GM18517 (cell line): Measurements from ENCODE around the gene HOXC11.

Source experiments
- ATAC-seq: cut with Tn5 transposase; IDR thresholded peaks from one replicate; pipeline ENCODE4 v1.9.1; 2021; ENCODE audit warnings: mild to moderate bottlenecking, moderate library complexity; ENCODE audit not compliant: unreplicated experiment

Gene HOXC11

GRCh38 chr12:53956251-53956887 is 16.6 kb upstream of the HOXC11 start:
- no peak for ATAC-seq

- ATAC-seq = no peak
Measured at GRCh38 chr12:53956914-53957536, 15.9 kb upstream of the HOXC11 start.

GRCh38 chr12:53958128-53958527 is 14.8 kb upstream of the HOXC11 start:
- no peak for ATAC-seq

GRCh38 chr12:53959314-53959713 is 13.6 kb upstream of the HOXC11 start:
- ATAC-seq = no peak

DNA sequence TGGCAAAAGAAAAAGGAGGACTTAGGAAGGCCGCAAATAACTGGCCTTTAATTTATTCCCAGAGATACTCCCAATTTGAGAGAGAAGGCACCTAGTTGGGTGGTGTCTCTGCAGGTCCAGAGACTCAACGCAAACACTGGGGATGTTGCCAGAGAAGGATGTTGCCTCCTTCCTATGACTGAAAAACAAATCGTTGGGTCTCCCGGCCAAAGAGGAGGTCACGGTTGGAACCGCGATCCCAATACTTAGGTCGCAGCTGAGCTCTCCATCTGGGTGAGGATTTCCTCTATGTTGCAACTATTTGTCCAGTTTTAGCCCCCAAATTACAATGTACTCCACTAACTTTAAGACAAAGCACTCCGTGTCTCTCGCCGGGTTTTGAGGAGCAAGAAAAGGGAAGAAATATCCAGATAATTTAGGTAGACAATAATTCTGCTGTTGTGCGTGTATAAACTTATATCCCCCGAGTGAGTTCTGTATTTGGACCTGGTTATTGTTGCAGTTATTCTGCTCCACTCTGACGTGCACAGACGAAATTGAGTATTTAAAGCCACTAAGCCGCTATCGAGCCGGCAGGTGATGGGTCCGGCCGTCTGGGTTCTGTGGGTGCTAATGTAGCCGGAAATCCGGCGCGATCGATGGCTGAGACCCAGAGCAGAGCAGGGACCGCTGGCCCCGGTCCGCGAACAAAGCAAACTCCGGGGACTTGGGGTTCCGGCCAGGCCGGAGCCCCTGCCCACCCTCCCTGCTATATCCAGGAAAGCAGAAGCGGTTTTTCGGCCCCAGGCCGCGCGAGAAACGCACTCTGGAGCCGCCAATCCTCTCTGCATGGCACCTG is 12.5 kb upstream of the HOXC11 start:
- no peak for ATAC-seq

DNA sequence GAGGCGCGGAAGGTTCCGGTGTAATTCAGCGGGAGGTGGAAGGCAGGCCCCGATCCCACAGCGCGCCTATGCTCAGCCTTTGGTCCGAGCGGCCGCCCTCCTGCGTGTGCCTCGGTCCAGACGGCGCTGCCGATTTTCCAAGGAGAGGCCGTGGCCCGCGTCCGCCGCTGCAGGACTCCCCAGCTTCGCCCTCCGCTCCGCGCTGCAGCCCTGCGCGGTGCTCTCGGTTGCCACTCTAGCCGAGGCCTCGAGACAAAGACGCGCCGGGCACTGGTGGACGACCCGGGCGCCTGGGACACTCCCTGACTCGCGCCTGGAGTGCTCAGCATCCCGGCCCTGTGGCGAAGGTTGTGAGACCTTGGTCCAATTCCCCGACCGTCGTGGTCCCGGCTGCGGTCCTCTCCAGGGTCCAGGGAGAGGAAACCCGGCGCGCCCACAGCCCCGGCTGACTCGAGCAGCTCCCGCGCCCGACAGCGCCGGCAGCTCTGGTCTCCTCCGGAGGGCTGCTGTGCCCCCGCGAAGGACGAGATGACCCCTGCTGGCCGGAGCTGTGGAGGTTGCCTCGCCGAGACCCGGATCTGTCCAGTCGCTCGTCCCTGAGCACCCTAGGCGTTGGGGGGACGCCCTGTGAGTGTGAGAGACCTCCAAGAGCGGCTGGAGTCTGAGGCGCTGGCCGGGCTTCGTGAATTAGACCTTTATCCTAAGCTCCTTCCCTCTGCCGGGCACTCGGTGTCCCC is 11.7 kb upstream of the HOXC11 start:
- no peak for ATAC-seq

- no peak for ATAC-seq
Measured at GRCh38 chr12:53963005-53963404, 9.9 kb upstream of the HOXC11 start.

GRCh38 chr12:53963434-53964314 is 9.3 kb upstream of the HOXC11 start:
- ATAC-seq = no peak

DNA sequence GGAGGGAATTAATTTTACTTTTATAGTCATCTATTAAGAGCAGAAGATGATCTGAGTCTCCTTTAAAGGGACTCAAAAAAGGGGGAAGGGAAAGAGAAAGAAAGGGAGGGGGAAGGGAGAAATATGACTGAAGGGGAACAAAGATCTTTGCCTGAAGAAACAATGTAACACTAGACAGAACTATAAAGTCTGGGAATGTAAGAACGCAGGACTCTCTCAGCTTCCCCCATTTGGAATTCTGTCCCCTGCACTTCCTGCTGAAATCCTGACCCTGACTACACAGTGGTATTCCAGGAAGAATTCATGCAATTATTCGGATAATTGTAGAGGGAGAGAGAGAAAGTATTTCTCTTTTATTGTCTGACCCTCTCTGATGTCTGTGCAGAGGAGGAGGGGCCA is 8.6 kb upstream of the HOXC11 start:
- no peak for ATAC-seq

- no peak for ATAC-seq
Measured at GRCh38 chr12:53965281-53966084, 7.4 kb upstream of the HOXC11 start.

DNA sequence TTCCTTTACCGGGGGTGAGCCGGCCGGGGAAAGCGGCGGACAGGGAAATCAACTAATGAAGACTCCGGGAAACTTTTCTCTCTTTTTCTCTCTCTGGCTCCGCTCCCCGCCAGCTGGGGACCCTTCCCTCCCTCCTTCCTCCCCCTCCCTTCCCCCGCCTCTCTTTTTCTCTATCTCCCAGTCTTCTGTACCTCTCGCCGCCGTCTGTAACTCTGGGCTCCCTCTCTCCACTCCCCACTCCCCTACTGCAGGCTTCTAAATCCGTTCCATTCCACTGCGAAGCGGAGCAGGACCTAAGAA is 6.9 kb upstream of the HOXC11 start:
- no peak for ATAC-seq

DNA sequence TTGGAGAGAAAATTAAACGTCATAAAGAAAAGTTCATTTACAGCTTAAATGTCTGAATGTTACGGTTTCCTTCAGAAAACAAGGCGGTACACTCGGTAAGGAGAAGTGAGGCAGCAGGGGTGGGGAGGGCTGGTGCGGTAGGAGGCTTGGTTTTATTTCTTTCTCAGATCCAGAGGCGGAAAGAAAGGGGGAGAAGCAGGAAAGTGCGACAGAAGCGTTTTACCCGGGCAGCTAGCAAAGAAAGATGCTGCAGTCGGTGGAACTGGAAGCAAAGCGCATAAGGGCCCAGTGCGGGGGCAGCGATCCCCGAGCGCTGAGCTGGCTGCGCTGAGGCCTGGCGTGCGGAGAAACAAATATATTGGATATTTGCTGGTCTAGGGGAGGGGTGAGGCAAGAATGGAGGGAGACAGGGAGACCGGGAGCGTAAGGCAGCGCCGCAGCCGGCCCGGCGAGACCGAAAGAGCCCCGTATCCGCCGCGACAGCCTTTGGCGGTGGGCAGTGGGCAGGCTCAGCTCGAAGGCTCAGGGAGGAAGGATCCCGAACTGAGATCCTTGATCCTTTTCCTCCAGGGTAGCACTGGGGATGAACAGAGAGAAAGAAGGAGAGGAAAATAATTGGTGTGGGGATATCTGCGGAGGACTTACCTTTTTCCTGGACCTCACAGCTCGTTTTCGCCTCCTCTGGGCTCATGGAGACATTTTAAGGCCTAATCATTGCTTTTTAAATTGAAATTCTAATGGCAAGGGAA is 6.4 kb upstream of the HOXC11 start:
- ATAC-seq = no peak

- ATAC-seq = no peak
Measured at GRCh38 chr12:53967421-53967925, 5.5 kb upstream of the HOXC11 start.

GRCh38 chr12:53968214-53969127 is 4.5 kb upstream of the HOXC11 start:
- ATAC-seq = no peak

DNA sequence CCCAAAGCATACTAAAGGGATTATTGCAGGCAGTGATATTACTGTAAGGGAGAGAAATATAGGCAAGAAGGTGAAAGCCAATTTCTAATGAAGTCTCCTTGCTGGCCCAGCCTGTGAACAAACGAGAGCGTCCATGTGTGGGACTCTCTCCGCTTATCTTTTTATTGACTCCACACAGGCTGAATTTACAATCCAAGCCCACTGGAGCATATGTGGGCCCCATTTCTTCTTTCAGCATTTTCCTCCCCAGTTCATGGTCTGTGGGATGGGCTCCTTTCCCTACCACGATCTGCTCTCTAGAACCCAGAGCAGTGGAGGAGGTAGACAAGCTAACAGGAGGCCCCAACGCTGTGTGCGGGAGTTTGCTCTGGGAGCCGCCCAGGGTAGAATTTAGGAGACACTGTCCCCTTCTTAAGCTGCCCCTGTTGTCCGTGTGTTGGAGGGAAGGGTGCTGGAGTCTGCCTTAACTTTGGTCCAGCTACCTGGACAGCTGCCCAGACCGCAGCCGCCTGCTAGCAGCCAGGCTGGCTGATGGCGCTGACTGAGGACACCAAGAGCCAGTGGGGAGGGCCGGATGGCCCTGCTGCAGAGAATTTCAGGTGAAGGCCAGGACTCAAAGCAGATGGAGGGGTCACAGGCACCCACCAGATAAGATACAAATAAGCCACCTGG is 3.2 kb upstream of the HOXC11 start:
- no peak for ATAC-seq

DNA sequence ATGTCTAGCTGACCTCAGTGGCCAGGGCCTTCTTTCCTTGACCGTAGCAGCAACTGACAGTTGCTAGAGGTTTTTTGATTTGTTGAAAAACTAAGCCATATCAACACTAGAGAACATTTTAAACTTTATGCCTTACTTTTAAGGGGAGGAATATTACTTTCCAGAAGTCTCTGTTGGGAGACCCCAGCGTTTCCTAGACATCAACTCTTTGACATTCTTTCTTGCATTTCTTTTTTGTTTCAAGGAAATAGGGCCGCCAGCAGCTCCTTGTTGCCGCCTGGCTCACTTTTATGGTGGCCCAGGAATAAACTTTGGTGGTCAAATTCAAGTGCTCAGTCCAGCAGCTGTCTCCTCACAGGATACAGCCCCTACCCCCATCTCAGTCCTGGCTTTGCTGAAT is 2.5 kb upstream of the HOXC11 start:
- no peak for ATAC-seq

DNA sequence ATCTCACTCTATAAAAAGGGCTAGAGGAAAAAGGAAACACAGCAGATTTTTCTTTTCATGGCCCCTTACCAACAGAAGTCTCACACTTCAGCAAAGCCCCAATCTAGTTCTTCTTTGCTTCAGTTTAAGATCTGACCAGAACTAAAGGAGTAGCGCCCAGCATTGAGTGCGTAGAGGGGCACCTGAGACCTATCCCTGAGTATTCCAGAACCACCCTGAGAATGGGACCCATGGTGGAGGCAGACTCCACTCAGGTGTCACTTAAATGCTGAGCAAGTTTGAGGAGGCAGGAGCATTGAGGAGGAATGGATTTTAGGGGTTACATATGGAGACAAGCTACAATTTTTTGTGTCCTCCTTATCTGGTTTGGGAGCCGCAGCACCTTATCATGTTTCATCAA is 1.8 kb upstream of the HOXC11 start:
- no peak for ATAC-seq
